Smooth muscle cell (in vitro differentiated cells): ENCODE data around the gene PURA. TPM values are rescaled to one million over a fixed set of nuclear protein-coding genes. Genes with fewer than 3 reads are reported as not detected.

Experiments used
- DNase-seq: peaks from one replicate; lab custom pipeline; 2025; ENCODE audit not compliant: unreplicated experiment; lab: John Stamatoyannopoulos, UW
- H2AFZ ChIP-seq: fragments of 200-600 bp; sonication (generic); 2 replicates; pipeline ENCODE4 v1.6.0; 2016; ENCODE audit warnings: antibody characterized with exemption, low read depth, mild to moderate bottlenecking
- H3F3A ChIP-seq: fragments of 200-600 bp; sonication (generic); 2 replicates; pipeline ENCODE4 v1.6.0; 2017; ENCODE audit warnings: antibody characterized with exemption, low read depth
- H3K27ac ChIP-seq: fragments of 200-600 bp; sonication (generic); 2 replicates; pipeline ENCODE4 v1.5.1; 2016; ENCODE audit warnings: low read depth, mild to moderate bottlenecking
- H3K27me3 ChIP-seq: fragments of 200-600 bp; sonication (generic); 2 replicates; pipeline ENCODE4 v1.6.1; 2016; ENCODE audit warnings: low read depth, mild to moderate bottlenecking
- H3K36me3 ChIP-seq: fragments of 200-600 bp; sonication (generic); 2 replicates; pipeline ENCODE4 v1.5.1; 2016; ENCODE audit warnings: low read depth
- H3K4me1 ChIP-seq: fragments of 200-600 bp; sonication (generic); 2 replicates; pipeline ENCODE4 v1.5.1; 2016; ENCODE audit warnings: low read depth
- H3K4me2 ChIP-seq: fragments of 200-600 bp; sonication (generic); 2 replicates; pipeline ENCODE4 v1.6.0; 2016; ENCODE audit warnings: mild to moderate bottlenecking
- H3K4me3 ChIP-seq: fragments of 200-600 bp; sonication (generic); 2 replicates; pipeline ENCODE4 v1.5.1; 2016; ENCODE audit warnings: mild to moderate bottlenecking
- H3K79me2 ChIP-seq: fragments of 200-600 bp; sonication (generic); 2 replicates; pipeline ENCODE4 v1.6.0; 2016; ENCODE audit warnings: low read depth, mild to moderate bottlenecking
- H3K9ac ChIP-seq: fragments of 200-600 bp; sonication (generic); 2 replicates; pipeline ENCODE4 v1.6.0; 2016; ENCODE audit warnings: low read depth
- H3K9me3 ChIP-seq: fragments of 200-600 bp; sonication (generic); replicated peaks from 2 replicates; pipeline ENCODE4 v1.5.1; 2016; ENCODE audit warnings: low read depth
- H4K20me1 ChIP-seq: fragments of 200-600 bp; sonication (generic); 2 replicates; pipeline ENCODE4 v1.6.0; 2016; ENCODE audit warnings: low read depth
- CTCF ChIP-seq: fragments of 200-600 bp; sonication (generic); IDR thresholded peaks from 2 replicates; pipeline ENCODE4 v1.5.1; 2017; ENCODE audit warnings: borderline replicate concordance, mild to moderate bottlenecking, antibody characterized with exemption; ENCODE audit not compliant: insufficient read depth, poor library complexity, severe bottlenecking
- WGBS: methylation state at CpG from one replicate; pipeline ENCODE4 v1.1.7; 2016; ENCODE audit warnings: low lambda C conversion rate; 5-methylcytosine and 5-hydroxymethylcytosine counted together
- polyA plus RNA-seq: library from polyadenylated mRNA; unstranded; fragments of >200 nt; fragmentation: Nextera tagmentation; extraction: Ambion mirVana; gene quantifications from 2 replicates; pipeline ENCODE4 v1.2.1, GENCODE V29; 2016
- total RNA-seq: library from RNA; depleted of rRNA; stranded (reverse); fragments of >200 nt; gene quantifications from 2 replicates; pipeline ENCODE4 v1.2.3, GENCODE V29; 2014

Gene PURA
- total and polyA plus RNA-seq, 2 experiments from 2014 or later, result 5.2 to 9.4 TPM

GRCh38 chr5:140112685-140113179, 1.2 kb upstream of the PURA start:
- H3K4me3 ChIP-seq, result peak overlapping the region; percentile 83
- H3K27ac ChIP-seq, result no peak overlapping the region
- no peak for TF ChIP-seq CTCF
- no peak overlapping the region for H2AFZ ChIP-seq
- 6% methylated on average over 9 of the region's 13 CpGs for WGBS
- H3F3A ChIP-seq, result peaks cover 8% of the 10 kb centered on the region
- no peak overlapping the region for H3K9ac ChIP-seq
- H3K79me2 ChIP-seq, result peaks cover 37% of the 10 kb centered on the region
- no peaks in the 10 kb centered on the region for H3K36me3 ChIP-seq
- H4K20me1 ChIP-seq, result peaks cover 81% of the 10 kb centered on the region
- peak overlapping the region; percentile 97 for H3K4me2 ChIP-seq
- no peak for DNase-seq
- peaks cover 44% of the 10 kb centered on the region for H3K4me1 ChIP-seq
- H3K27me3 ChIP-seq, result peaks cover 51% of the 10 kb centered on the region
- no peaks in the 10 kb centered on the region for H3K9me3 ChIP-seq

GRCh38 chr5:140113180-140113698, 670 bp upstream of the PURA start:
- no peak overlapping the region for H3K27ac ChIP-seq
- 4% methylated on average over 11 of the region's 28 CpGs for WGBS
- no peak for DNase-seq
- H3K36me3 ChIP-seq, result no peaks in the 10 kb centered on the region
- H3K27me3 ChIP-seq, result peaks cover 48% of the 10 kb centered on the region
- TF ChIP-seq CTCF, result no peak
- peaks cover 85% of the 10 kb centered on the region for H4K20me1 ChIP-seq
- H3F3A ChIP-seq, result peaks cover 8% of the 10 kb centered on the region
- peak overlapping the region; percentile 61 for H2AFZ ChIP-seq
- peak overlapping the region; percentile 58 for H3K9ac ChIP-seq
- H3K4me1 ChIP-seq, result peaks cover 42% of the 10 kb centered on the region
- H3K79me2 ChIP-seq, result peaks cover 43% of the 10 kb centered on the region
- H3K4me3 ChIP-seq, result peak overlapping the region; percentile 83
- H3K4me2 ChIP-seq, result peak overlapping the region; percentile 97
- H3K9me3 ChIP-seq, result no peaks in the 10 kb centered on the region

- peaks cover 35% of the 10 kb centered on the region for H3K27me3 ChIP-seq
- DNase-seq, result no peak
- 3% methylated on average over 57 of the region's 65 CpGs for WGBS
- peaks cover 31% of the 10 kb centered on the region for H3K4me1 ChIP-seq
- peak overlapping the region; percentile 72 for H3K9ac ChIP-seq
- TF ChIP-seq CTCF, result no peak
- peaks cover 85% of the 10 kb centered on the region for H4K20me1 ChIP-seq
- no peaks in the 10 kb centered on the region for H3K9me3 ChIP-seq
- H3K4me3 ChIP-seq, result peak overlapping the region; percentile 83
- H3F3A ChIP-seq, result peaks cover 8% of the 10 kb centered on the region
- H3K4me2 ChIP-seq, result peak overlapping the region; percentile 94
- no peaks in the 10 kb centered on the region for H3K36me3 ChIP-seq
- H2AFZ ChIP-seq, result peak overlapping the region; percentile 83
- peaks cover 47% of the 10 kb centered on the region for H3K79me2 ChIP-seq
- peak overlapping the region; percentile 77 for H3K27ac ChIP-seq
Measured at GRCh38 chr5:140114341-140115185, 654 bp downstream of the PURA start.
